Choroid plexus epithelial cell (primary cell): ENCODE data around the gene MAGEB17.

Source experiments
- DNase-seq: peaks from one replicate; pipeline ENCODE4 v3.0.0-alpha.2; 2010; ENCODE audit warnings: low read depth
- H3K4me3 ChIP-seq: 2 replicates; pipeline ENCODE4 v1.5.1; 2011; ENCODE audit warnings: low read depth, mild to moderate bottlenecking, control low read depth, low read length, moderate library complexity
- TF ChIP-seq, protein P1 (sequence below): conservative IDR thresholded peaks from 2 replicates; pipeline ENCODE4 v1.5.1; 2011; ENCODE audit warnings: low read depth, mild to moderate bottlenecking, control low read depth, inconsistent platforms, low read length, moderate library complexity

MAGEB17 gene

DNA sequence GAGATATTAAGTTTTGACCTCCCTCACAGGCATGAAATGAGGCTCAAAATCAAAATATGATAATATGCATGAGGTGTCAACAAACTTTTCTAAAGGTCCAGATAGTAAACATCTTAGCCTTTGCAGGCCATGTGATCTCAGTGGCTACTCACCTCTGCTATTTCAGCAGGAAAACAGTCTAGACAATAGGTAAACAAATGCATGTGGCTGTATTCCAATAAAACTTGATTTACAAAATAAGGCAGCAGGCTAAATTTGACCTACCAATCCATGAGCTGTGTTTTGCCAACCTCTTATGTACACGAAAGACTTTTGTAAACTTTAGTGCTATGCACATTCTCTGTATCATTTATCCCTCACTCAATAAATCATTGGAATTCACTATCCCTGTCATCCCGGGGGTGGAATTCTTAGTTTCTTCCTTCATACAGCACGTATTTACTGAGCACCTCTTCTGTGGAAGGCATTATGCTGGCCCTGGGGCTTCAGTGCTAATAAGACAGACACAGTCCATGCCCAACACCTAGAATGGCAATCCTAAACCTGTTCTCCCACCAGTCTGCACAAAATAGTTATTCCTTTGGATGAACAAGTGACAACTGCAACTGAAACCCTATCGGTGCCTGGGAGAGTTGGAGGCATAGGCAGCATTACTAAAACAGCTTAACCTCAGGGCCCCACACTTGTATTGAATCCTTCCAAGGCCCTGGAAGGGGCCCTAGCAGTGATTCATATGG is 19.9 kb downstream of the MAGEB17 start:
- no peak overlapping the region for H3K4me3 ChIP-seq
- no peak for DNase-seq
- TF ChIP-seq, protein P1, sequence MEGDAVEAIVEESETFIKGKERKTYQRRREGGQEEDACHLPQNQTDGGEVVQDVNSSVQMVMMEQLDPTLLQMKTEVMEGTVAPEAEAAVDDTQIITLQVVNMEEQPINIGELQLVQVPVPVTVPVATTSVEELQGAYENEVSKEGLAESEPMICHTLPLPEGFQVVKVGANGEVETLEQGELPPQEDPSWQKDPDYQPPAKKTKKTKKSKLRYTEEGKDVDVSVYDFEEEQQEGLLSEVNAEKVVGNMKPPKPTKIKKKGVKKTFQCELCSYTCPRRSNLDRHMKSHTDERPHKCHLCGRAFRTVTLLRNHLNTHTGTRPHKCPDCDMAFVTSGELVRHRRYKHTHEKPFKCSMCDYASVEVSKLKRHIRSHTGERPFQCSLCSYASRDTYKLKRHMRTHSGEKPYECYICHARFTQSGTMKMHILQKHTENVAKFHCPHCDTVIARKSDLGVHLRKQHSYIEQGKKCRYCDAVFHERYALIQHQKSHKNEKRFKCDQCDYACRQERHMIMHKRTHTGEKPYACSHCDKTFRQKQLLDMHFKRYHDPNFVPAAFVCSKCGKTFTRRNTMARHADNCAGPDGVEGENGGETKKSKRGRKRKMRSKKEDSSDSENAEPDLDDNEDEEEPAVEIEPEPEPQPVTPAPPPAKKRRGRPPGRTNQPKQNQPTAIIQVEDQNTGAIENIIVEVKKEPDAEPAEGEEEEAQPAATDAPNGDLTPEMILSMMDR, result no peak

DNA sequence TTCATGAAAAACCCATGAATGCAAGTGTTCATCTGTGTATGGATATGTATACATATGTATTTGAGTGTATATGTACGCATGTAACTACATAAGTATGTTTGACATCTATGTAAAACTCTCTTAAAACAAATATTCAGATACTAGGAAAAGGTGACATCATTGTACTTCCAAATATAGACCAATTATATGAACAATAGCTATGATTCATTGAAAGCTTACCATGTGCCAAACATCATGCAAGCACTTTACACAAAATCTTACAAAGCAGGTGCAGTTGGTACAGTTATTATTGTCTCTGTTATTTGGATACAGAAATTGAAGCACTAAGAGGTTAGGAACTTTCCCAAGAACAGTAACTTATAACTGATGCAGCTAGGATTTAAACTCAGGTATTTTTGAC is 21.4 kb downstream of the MAGEB17 start:
- TF ChIP-seq, protein P1, result no peak
- no peak overlapping the region for H3K4me3 ChIP-seq
- DNase-seq, result no peak

DNA sequence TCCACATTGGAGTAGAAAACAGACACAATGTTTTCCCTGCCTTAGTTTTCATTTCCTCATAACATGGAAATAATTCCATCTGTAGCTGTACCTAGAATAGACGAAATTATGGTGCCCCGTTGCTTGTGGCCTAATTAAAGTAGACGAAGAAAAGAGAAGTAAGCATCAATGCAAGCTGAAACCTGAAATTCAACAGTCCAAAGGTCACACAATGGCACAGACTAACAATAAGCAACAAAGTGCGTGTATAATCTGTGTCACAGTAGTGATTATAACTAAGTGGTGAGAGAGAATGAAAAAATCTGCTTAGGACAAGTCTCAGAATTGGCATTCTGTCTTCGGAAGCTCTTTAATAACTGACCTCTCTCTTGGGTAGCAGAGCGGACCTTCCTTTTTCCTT is 24.3 kb downstream of the MAGEB17 start:
- no peak overlapping the region for H3K4me3 ChIP-seq
- no peak for DNase-seq
- TF ChIP-seq, protein P1, result no peak

DNA sequence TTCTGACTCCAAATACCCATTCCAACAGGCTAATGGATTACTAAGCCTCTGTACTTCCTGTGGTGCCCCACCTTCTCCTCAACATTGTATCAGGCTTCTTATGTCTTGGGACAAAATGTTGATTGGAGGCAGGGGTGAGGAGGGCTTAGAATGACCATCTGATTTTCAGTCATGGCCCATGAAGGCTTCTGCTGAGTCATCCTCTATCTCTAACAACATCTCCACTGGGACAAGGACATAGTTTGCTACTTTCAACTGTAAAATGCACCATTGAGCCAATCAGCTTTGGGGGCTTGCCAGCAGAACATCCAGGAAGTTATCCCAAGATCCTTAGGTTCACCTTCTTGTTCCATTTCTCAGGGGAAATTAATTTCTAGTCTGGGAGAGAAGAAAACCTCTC is 29.5 kb downstream of the MAGEB17 start:
- DNase-seq, result no peak
- no peak overlapping the region for H3K4me3 ChIP-seq
- TF ChIP-seq, protein P1, result no peak

DNA sequence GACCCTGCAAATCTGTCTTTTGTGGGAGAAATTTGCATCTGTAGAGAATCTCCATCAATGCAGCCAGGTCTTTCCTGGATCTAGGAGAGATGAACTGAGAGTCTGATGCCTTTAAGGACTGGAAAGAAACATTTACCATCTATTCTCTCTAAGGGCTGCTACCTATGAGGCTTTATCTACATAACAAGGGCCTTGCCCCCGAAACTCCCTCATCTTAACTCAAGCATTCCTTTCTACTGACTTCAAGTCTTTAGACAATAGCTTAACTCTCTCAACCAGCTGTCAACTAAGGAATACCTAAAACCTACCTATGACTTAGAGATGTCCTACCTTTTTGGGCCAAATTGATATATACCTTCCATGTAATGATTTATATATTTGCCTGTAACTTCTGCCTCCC is 32.1 kb downstream of the MAGEB17 start:
- TF ChIP-seq, protein P1, result no peak
- no peak for DNase-seq
- H3K4me3 ChIP-seq, result no peak overlapping the region

DNA sequence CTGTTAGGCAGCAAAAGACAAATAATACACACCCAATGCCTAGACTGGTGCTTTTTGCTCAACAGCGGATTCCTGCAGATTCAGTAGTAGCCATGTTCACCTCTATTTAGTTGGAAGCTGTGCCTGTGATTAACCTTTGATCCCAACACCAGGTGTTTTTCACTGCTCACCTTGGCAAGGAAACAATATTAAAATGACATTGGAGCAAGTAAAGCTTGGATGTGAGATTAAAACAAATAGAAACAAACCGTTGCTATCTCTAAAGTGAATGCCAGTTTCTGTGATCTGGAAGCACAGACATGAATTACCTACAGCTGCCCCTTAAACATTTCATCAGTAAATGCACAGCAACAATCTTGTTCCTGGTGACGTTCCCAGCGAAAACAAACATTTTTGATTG is 35.7 kb downstream of the MAGEB17 start:
- no peak overlapping the region for H3K4me3 ChIP-seq
- TF ChIP-seq, protein P1, result no peak
- DNase-seq, result no peak

DNA sequence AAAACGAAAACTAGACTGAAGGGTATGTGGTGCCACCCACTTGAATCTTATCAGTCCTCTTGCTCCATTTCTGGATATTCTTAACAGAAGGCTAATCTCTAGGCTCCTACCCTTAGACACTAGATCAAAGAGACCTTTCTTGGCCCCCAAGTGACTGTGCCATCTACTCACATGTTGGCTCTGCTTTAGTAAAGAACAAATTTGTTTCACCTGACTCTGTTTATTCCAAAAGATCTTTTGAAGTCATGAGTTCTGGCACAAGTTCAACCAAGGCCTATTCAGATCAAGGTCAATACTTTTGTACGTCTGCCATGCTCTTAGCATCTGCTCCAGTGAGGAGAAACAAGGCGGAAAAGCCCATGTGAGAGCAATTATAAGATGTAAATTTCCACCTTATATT is 37.3 kb downstream of the MAGEB17 start:
- TF ChIP-seq, protein P1, result no peak
- DNase-seq, result no peak
- H3K4me3 ChIP-seq, result no peak overlapping the region
